Erythroblast (primary cell): ENCODE data around the gene AKT1S1.

ENCODE experiments used
- GATA1 ChIP-seq: IDR thresholded peaks from 2 replicates; pipeline ENCODE4 v1.6.1; 2011; ENCODE audit warnings: low read depth, mild to moderate bottlenecking, control low read depth, low read length, moderate library complexity
- POLR2A ChIP-seq: IDR thresholded peaks from 2 replicates; pipeline ENCODE4 v1.6.1; 2011; ENCODE audit warnings: mild to moderate bottlenecking, low read length

DNA sequence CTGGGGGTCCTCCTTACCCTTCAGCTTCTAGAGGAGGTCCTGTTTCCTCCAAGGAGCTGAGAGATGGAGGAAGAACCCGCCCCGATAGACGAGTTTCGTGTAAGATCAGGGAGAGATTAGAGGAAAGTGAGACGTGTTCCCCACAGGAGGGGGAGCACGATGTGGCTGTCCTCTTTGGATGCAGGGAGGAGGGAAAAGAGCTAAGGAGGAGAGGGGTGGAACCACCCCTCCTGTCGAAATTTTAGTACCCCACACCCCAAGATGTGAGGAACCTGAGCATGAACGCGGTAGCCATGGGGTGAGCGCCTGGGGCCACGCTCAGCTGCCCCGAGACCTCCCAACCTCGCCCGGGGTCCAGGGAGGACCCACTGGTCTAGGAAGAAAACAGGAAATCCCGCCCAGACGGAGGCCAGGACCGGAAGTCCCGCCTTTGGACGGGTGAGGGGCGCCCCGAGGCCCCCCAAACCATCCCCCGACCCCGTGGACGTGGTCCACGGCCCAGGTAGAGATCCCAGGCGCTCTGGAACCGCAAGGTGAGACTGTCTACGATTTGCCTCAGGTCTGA lies 1.2 kb downstream of the AKT1S1 start:
- TF ChIP-seq POLR2A, result peak; percentile 74
- no peak for TF ChIP-seq GATA1
